Jurkat, Clone E6-1 (cell line): ENCODE results near the gene CYP11A1.

Experiments used
- DNase-seq: peaks from one replicate; pipeline ENCODE4 v3.0.0-alpha.2; 2011; ENCODE audit warnings: low read depth, low spot score
- H3K4me3 ChIP-seq: 2 replicates; pipeline ENCODE4 v1.5.1; 2011; ENCODE audit warnings: mild to moderate bottlenecking, low read length, control low read depth, moderate library complexity

CYP11A1 gene

GRCh38 chr15:74312445-74313007 is 54.9 kb downstream of the CYP11A1 start:
- peak; percentile 83 for DNase-seq
- H3K4me3 ChIP-seq: no peak overlapping the region

GRCh38 chr15:74311734-74312444 is 55.6 kb downstream of the CYP11A1 start:
- DNase-seq: no peak
- H3K4me3 ChIP-seq: no peak overlapping the region

- peak; percentile 48 for DNase-seq
- no peak overlapping the region for H3K4me3 ChIP-seq
Measured at GRCh38 chr15:74307827-74308811, 59.3 kb downstream of the CYP11A1 start.

GRCh38 chr15:74306781-74307217 is 60.6 kb downstream of the CYP11A1 start:
- no peak for DNase-seq
- no peak overlapping the region for H3K4me3 ChIP-seq

GRCh38 chr15:74305687-74306086 is 61.8 kb downstream of the CYP11A1 start:
- DNase-seq: no peak
- H3K4me3 ChIP-seq: no peak overlapping the region

GRCh38 chr15:74304431-74304830 is 63.0 kb downstream of the CYP11A1 start:
- no peak overlapping the region for H3K4me3 ChIP-seq
- DNase-seq: no peak

- H3K4me3 ChIP-seq: no peak overlapping the region
- DNase-seq: no peak
Measured at GRCh38 chr15:74303741-74304309, 63.6 kb downstream of the CYP11A1 start.

GRCh38 chr15:74302821-74303359 is 64.6 kb downstream of the CYP11A1 start:
- H3K4me3 ChIP-seq: no peak overlapping the region
- DNase-seq: no peak

- H3K4me3 ChIP-seq: no peak overlapping the region
Measured at GRCh38 chr15:74301583-74302361, 65.7 kb downstream of the CYP11A1 start.

GRCh38 chr15:74300057-74300795 is 67.2 kb downstream of the CYP11A1 start:
- DNase-seq: no peak
- H3K4me3 ChIP-seq: no peak overlapping the region

More at GRCh38 chr15:74301583-74302361, 65.7 kb downstream of the CYP11A1 start:
- DNase-seq: no peak

GRCh38 chr15:74297887-74298286 is 69.6 kb downstream of the CYP11A1 start:
- no peak for DNase-seq
- no peak overlapping the region for H3K4me3 ChIP-seq

- DNase-seq: no peak
- no peak overlapping the region for H3K4me3 ChIP-seq
Measured at GRCh38 chr15:74295800-74296199, 71.6 kb downstream of the CYP11A1 start.

GRCh38 chr15:74294010-74294409 is 73.4 kb downstream of the CYP11A1 start:
- H3K4me3 ChIP-seq: no peak overlapping the region
- no peak for DNase-seq

GRCh38 chr15:74293021-74293810 is 74.2 kb downstream of the CYP11A1 start:
- no peak overlapping the region for H3K4me3 ChIP-seq
- DNase-seq: no peak

- H3K4me3 ChIP-seq: peak overlapping the region; percentile 20
- peak; percentile 78 for DNase-seq
Measured at GRCh38 chr15:74291101-74292071, 76.1 kb downstream of the CYP11A1 start.

GRCh38 chr15:74290645-74291044 is 76.8 kb downstream of the CYP11A1 start:
- H3K4me3 ChIP-seq: no peak overlapping the region
- no peak for DNase-seq
